Measurements from ENCODE around the gene STH. TPM values are rescaled to one million over a fixed set of nuclear protein-coding genes. Genes with fewer than 3 reads are reported as not detected.

The STH gene
- total and polyA plus RNA-seq, 10 of the 15 experiments (the other 5 are each of a cell fraction or from before 2014, with no cell fraction given): not detected

- TF ChIP-seq ZNF384 (IDR thresholded peaks at IDR 0.05; ENCODE audit: borderline replicate concordance, low read depth, low read length): no peak
Observed at GRCh38 chr17:46042925-46043324, 43.9 kb downstream of the STH start (continued).

- H3K9me3 ChIP-seq (replicated peaks; ENCODE audit: control insufficient read depth, insufficient read depth, low read length): no peaks in the 10 kb centered on the region
- ChIA-PET SMC1A (ENCODE audit: uncharacterized antibody, unreplicated experiment) (interaction anchor here (0.6 to 4.5 kb wide), 15 partner anchors 8 to 243 kb away, joined by 3 to 88 read pairs (median 7); no protein-coding TSS in a partner anchor), POLR2A (interaction anchor here (0.7 to 1.1 kb wide), 2 partner anchors 15 to 167 kb away, joined by 6 read pairs; no protein-coding TSS in a partner anchor), RAD21 (ENCODE audit: unreplicated experiment) (interaction anchor here (1.1 to 2.3 kb wide), 10 partner anchors 88 to 172 kb away, joined by 3 to 61 read pairs (median 4); partner anchors contain the start of gene KANSL1), CTCF (interaction anchor here (0.6 to 5.8 kb wide), 38 partner anchors 9 to 244 kb away, joined by 3 to 120 read pairs (median 6); partner anchors contain the start of gene KANSL1)
- intact Hi-C loops (cut with micrococcal nuclease; ENCODE audit: unreplicated experiment) (loop anchor here (1.0 to 5.0 kb wide), 3 partner anchors 36 to 170 kb away; no protein-coding TSS in a partner anchor), in situ Hi-C loops (cut with MboI) (loop anchor here (5.0 kb wide), 1 partner anchor 144 kb away; no protein-coding TSS in a partner anchor)
- H4K20me1 ChIP-seq (ENCODE audit: control insufficient read depth, insufficient read depth): no peaks in the 10 kb centered on the region
- H2AFZ ChIP-seq (ENCODE audit: control insufficient read depth, low read depth, low read length): no peak overlapping the region
- no peak overlapping the region for H3K9ac ChIP-seq (ENCODE audit: control insufficient read depth, insufficient read depth, low read length)
- no peak for FAIRE-seq
- H3K27me3 ChIP-seq (replicated peaks in 1 of 2; ENCODE audit: control insufficient read depth in 2 of 2, insufficient read depth in 2 of 2, low read length in 1 of 2): no peaks in the 10 kb centered on the region
- ATAC-seq: no peak
- DNase-seq (ENCODE audit: low read depth, low spot score): no peak
- no TSS peak for BruUV-seq (replicated peaks)
- H3K4me2 ChIP-seq (ENCODE audit: control insufficient read depth, insufficient read depth): no peak overlapping the region
- no peaks in the 10 kb centered on the region for H3K79me2 ChIP-seq (ENCODE audit: control insufficient read depth, insufficient read depth, low read length)
- 100% methylated on average over 3 of the region's 3 CpGs for whole genome bisulfite sequencing (ENCODE audit: insufficient coverage, insufficient replicate concordance, low lambda C conversion rate, missing lambda C conversion rate)
- no peak overlapping the region for H3K4me3 ChIP-seq
- H3K27ac ChIP-seq (ENCODE audit: control insufficient read depth, insufficient read depth): no peak overlapping the region
- peaks cover 14 to 40% of the 10 kb centered on the region in 2 experiments for H3K36me3 ChIP-seq (ENCODE audit: control insufficient read depth in 2 of 2, insufficient read depth in 2 of 2, low read length in 1 of 2)
- no peaks in the 10 kb centered on the region for H3K4me1 ChIP-seq (ENCODE audit: control insufficient read depth, insufficient read depth, low read length)
- TF ChIP-seq SIN3A (IDR thresholded peaks at IDR 0.05; ENCODE audit: low read depth, low read length) (no peak), SUZ12 (IDR thresholded peaks at IDR 0.05; ENCODE audit: unreplicated experiment) (no peak), BACH1 (IDR thresholded peaks at IDR 0.05; ENCODE audit: borderline replicate concordance) (no peak), BRCA1 (IDR thresholded peaks at IDR 0.05; ENCODE audit: low read depth, low read length) (no peak), PRDM15 (CRISPR knock-in tag; IDR thresholded peaks at IDR 0.05) (no peak), MXI1 (IDR thresholded peaks at IDR 0.05; ENCODE audit: low read depth, low read length) (no peak), TBL1XR1 (IDR thresholded peaks at IDR 0.05; ENCODE audit: low read depth, low read length) (no peak), YY1 (IDR thresholded peaks at IDR 0.05; ENCODE audit: low read depth, low read length) (no peak), ZNF384 (IDR thresholded peaks at IDR 0.05; ENCODE audit: borderline replicate concordance, low read depth, low read length) (no peak), NR2F1 (conservative IDR thresholded peaks at IDR 0.05) (no peak)
- TF ChIP-seq, protein P1, sequence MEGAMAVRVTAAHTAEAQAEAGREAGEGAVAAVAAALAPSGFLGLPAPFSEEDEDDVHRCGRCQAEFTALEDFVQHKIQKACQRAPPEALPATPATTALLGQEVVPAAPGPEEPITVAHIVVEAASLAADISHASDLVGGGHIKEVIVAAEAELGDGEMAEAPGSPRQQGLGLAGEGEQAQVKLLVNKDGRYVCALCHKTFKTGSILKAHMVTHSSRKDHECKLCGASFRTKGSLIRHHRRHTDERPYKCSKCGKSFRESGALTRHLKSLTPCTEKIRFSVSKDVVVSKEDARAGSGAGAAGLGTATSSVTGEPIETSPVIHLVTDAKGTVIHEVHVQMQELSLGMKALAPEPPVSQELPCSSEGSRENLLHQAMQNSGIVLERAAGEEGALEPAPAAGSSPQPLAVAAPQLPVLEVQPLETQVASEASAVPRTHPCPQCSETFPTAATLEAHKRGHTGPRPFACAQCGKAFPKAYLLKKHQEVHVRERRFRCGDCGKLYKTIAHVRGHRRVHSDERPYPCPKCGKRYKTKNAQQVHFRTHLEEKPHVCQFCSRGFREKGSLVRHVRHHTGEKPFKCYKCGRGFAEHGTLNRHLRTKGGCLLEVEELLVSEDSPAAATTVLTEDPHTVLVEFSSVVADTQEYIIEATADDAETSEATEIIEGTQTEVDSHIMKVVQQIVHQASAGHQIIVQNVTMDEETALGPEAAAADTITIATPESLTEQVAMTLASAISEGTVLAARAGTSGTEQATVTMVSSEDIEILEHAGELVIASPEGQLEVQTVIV (IDR thresholded peaks at IDR 0.05; ENCODE audit: borderline replicate concordance, partially characterized antibody): no peak
- TF ChIP-seq, protein P2, sequence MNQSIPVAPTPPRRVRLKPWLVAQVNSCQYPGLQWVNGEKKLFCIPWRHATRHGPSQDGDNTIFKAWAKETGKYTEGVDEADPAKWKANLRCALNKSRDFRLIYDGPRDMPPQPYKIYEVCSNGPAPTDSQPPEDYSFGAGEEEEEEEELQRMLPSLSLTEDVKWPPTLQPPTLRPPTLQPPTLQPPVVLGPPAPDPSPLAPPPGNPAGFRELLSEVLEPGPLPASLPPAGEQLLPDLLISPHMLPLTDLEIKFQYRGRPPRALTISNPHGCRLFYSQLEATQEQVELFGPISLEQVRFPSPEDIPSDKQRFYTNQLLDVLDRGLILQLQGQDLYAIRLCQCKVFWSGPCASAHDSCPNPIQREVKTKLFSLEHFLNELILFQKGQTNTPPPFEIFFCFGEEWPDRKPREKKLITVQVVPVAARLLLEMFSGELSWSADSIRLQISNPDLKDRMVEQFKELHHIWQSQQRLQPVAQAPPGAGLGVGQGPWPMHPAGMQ (IDR thresholded peaks at IDR 0.05; ENCODE audit: borderline replicate concordance): no peak
Observed at GRCh38 chr17:46043606-46044005, 44.6 kb downstream of the STH start.

All from GM12878 (cell line).